ENCODE results near the gene COL4A6. TPM values are rescaled to one million over a fixed set of nuclear protein-coding genes. Genes with fewer than 3 reads are reported as not detected.

The COL4A6 gene
- total and polyA plus RNA-seq, 8 donors, result 0.58 to 30.8 (median 9.0) TPM

DNA sequence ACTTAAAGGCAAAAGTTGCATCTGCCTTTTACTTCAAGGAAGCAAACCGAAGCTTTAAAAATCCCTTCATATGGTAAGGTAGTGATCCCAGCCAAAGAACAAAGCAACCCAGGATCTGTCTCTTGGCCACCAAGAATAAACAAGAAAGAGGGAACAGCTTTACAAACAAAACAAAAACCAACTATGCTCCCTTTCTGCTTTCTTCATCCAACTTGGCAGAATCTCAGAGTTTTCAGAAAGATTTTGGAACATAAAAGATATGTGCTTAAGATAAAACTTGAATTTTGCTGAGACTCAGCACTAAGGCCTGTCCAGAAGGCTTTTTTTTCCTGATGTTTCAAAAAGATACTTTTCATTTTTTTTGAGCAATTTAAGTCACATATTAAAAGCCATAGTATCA is 94.0 kb downstream of the COL4A6 start:
- Histone ChIP-seq H3K27me3 (peaks cover 0 to 9% (median 0%) of the 10 kb centered on the region in 3 donors), H3K9me3 (no peaks in the 10 kb centered on the region), H3K36me3 (no peaks in the 10 kb centered on the region), H3K4me1 (no peaks in the 10 kb centered on the region), H3K27ac (peak overlapping the region in 1 of 5 donors; percentile 1), H3K4me3 (no peak overlapping the region)
- 27 to 59% (median 46%) methylated on average over 1 of the region's 1 CpG for WGBS, 5 donors
- intact Hi-C loops (cut with DNase I; ENCODE audit: low total_unique reads), result no loop called here
- DNase-seq, result peak in 1 of 2 donors; percentile 12
- TF ChIP-seq POLR2AphosphoS5 (IDR thresholded peaks at IDR 0.05) (no peak), POLR2A (IDR thresholded peaks at IDR 0.05) (no peak), EP300 (IDR thresholded peaks at IDR 0.05) (no peak), CTCF (IDR thresholded peaks at IDR 0.05) (no peak)

- TF ChIP-seq CTCF (IDR thresholded peaks at IDR 0.05) (no peak), EP300 (IDR thresholded peaks at IDR 0.05) (no peak), POLR2A (IDR thresholded peaks at IDR 0.05) (no peak), POLR2AphosphoS5 (IDR thresholded peaks at IDR 0.05) (no peak)
- 24 to 75% (median 58%) methylated on average over 1 of the region's 1 CpG for WGBS, 5 donors
Measured at GRCh38 chrX:108341947-108342346, 96.3 kb downstream of the COL4A6 start.

DNA sequence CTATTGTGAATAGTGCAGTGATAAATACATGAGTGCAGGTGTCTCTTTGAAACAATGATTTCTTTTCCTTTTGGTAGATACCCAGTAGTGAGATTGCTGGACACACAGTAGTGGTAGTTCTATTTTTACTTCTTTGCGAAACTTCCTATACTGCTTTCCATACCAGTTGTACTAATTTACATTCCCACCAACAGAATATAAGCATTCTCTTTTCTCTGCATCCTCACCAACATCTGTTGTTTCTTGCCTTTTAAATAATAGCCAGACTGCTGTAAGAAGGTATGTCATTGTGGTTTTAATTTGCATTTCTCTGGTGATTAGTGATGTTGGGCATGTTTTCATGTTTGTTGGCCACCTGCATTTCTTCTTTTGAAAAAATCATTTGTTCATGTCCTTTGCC is 105.9 kb downstream of the COL4A6 start:
- DNase-seq, result no peak
- Histone ChIP-seq H3K4me3 (no peak overlapping the region), H3K4me1 (no peaks in the 10 kb centered on the region), H3K27me3 (no peaks in the 10 kb centered on the region), H3K36me3 (no peaks in the 10 kb centered on the region), H3K27ac (no peak overlapping the region), H3K9me3 (no peaks in the 10 kb centered on the region)
- WGBS, 5 donors, result 82 to 100% (median 89%) methylated on average over 1 of the region's 1 CpG
- intact Hi-C loops (cut with DNase I; ENCODE audit: low total_unique reads), result no loop called here
- TF ChIP-seq POLR2A (IDR thresholded peaks at IDR 0.05) (no peak), CTCF (IDR thresholded peaks at IDR 0.05) (no peak)

More at GRCh38 chrX:108341947-108342346, 96.3 kb downstream of the COL4A6 start:
- intact Hi-C loops (cut with DNase I; ENCODE audit: low total_unique reads), result no loop called here
- no peak overlapping the region for H3K4me3 ChIP-seq
- no peak overlapping the region for H3K27ac ChIP-seq
- no peaks in the 10 kb centered on the region for H3K9me3 ChIP-seq
- no peaks in the 10 kb centered on the region for H3K36me3 ChIP-seq
- H3K27me3 ChIP-seq, result peaks cover 0 to 9% (median 0%) of the 10 kb centered on the region in 3 donors
- no peaks in the 10 kb centered on the region for H3K4me1 ChIP-seq
- DNase-seq, result no peak

- no peaks in the 10 kb centered on the region for H3K36me3 ChIP-seq
- no peak overlapping the region for H3K4me3 ChIP-seq
- H3K4me1 ChIP-seq, result no peaks in the 10 kb centered on the region
- H3K27ac ChIP-seq, result no peak overlapping the region
- 60 to 81% (median 78%) methylated on average over 7 of the region's 7 CpGs for WGBS, 5 donors
- H3K9me3 ChIP-seq, result no peaks in the 10 kb centered on the region
- intact Hi-C loops (cut with DNase I; ENCODE audit: low total_unique reads), result no loop called here
- DNase-seq, result no peak
- no peak for TF ChIP-seq EP300 (IDR thresholded peaks at IDR 0.05)
- no peaks in the 10 kb centered on the region for H3K27me3 ChIP-seq
Measured at GRCh38 chrX:108331126-108331909, 106.9 kb downstream of the COL4A6 start.

GRCh38 chrX:108323751-108324150 is 114.5 kb downstream of the COL4A6 start:
- WGBS, 5 donors, result 43 to 59% (median 55%) methylated on average over 5 of the region's 5 CpGs
- intact Hi-C loops (cut with DNase I; ENCODE audit: low total_unique reads), result no loop called here
- Histone ChIP-seq H3K36me3 (no peaks in the 10 kb centered on the region), H3K4me1 (no peaks in the 10 kb centered on the region), H3K9me3 (no peaks in the 10 kb centered on the region), H3K27ac (no peak overlapping the region), H3K4me3 (no peak overlapping the region), H3K27me3 (peaks cover 0 to 7% (median 0%) of the 10 kb centered on the region in 3 donors)
- DNase-seq, result no peak
- TF ChIP-seq POLR2A (IDR thresholded peaks at IDR 0.05) (no peak), EP300 (IDR thresholded peaks at IDR 0.05) (no peak), POLR2AphosphoS5 (IDR thresholded peaks at IDR 0.05) (no peak), CTCF (IDR thresholded peaks at IDR 0.05) (no peak)
